Tibial artery (tissue), 4 donors: ENCODE data around the gene CRLF3.

Experiments
- DNase-seq, 2 donors: peaks; one replicate each; pipeline ENCODE4 v3.0.0-alpha.2; 2019
- H3K27ac ChIP-seq, 2 donors: fragments of 200-600 bp; sonication (generic) in 1 of 2; 1 replicate in 1 of 2; 2 replicates in 1 of 2; pipeline ENCODE4 v1.5.1; 2018 to 2019; ENCODE audit warnings: mild to moderate bottlenecking in 1 of 2
- H3K27me3 ChIP-seq, 2 donors: fragments of 200-600 bp; sonication (generic) in 1 of 2; one replicate each; pipeline versions ENCODE4 v1.5.1 to v1.6.0; 2016 to 2019
- H3K36me3 ChIP-seq, 3 donors: fragments of 200-600 bp; sonication (generic) in 2 of 3; one replicate each; pipeline ENCODE4 v1.5.1; 2016 to 2019; ENCODE audit warnings: mild to moderate bottlenecking in 2 of 3
- H3K4me1 ChIP-seq, 4 donors: fragments of 200-600 bp; sonication (generic) in 2 of 4; 1 replicate in 3 of 4; 2 replicates in 1 of 4; pipeline ENCODE4 v1.5.1; 2016 to 2019
- H3K4me3 ChIP-seq, 2 donors: fragments of 200-600 bp; sonication (generic) in 1 of 2; 1 replicate in 1 of 2; 2 replicates in 1 of 2; pipeline ENCODE4 v1.5.1; 2018 to 2019; ENCODE audit warnings: mild to moderate bottlenecking in 2 of 2
- H3K9me3 ChIP-seq, 3 donors: fragments of 200-600 bp; sonication (generic) in 1 of 3; one replicate each; pipeline ENCODE4 v1.5.1; 2016 to 2019
- intact Hi-C: fragments of 100-400 bp; cut with DNase I; formaldehyde crosslinking; loops from one replicate; pipeline ENCODE4 v1.15.0; 2023; ENCODE audit warnings: low total_unique reads
- TF ChIP-seq, protein P1 (sequence below), 2 experiments: fragments of 200-600 bp in 1 of 2; fragments of 450-650 bp in 1 of 2; IDR thresholded peaks; one replicate each; pipeline ENCODE4 v1.5.1; 2017 to 2019; ENCODE audit warnings: antibody characterized with exemption in 2 of 2, mild to moderate bottlenecking in 1 of 2, moderate library complexity in 1 of 2

The CRLF3 gene

DNA sequence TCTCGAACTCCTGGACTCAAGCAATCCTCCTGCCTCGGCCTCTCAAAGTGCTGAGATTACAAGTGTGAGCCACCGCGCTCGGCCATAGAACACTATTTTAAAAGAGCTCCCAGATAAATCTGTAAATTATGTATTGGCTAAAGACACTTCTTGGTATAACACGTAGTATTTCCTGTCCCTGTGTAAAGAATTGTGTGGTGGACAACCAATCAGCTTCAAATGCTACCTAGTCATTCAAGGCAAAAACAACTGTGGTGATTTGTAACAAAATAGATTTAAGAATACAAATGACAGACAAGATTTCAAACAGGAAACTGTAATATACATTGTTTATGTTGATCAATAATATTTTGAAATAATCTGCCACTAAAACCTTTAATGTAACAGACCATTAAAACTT is 14.6 kb downstream of the CRLF3 start:
- H3K4me3 ChIP-seq, result no peak overlapping the region
- H3K27ac ChIP-seq, result no peak overlapping the region
- H3K9me3 ChIP-seq, result no peaks in the 10 kb centered on the region
- peaks cover 0 to 18% (median 0%) of the 10 kb centered on the region in 3 donors for H3K36me3 ChIP-seq
- H3K4me1 ChIP-seq, result peaks cover 0 to 10% (median 0%) of the 10 kb centered on the region in 4 donors
- TF ChIP-seq, protein P1, sequence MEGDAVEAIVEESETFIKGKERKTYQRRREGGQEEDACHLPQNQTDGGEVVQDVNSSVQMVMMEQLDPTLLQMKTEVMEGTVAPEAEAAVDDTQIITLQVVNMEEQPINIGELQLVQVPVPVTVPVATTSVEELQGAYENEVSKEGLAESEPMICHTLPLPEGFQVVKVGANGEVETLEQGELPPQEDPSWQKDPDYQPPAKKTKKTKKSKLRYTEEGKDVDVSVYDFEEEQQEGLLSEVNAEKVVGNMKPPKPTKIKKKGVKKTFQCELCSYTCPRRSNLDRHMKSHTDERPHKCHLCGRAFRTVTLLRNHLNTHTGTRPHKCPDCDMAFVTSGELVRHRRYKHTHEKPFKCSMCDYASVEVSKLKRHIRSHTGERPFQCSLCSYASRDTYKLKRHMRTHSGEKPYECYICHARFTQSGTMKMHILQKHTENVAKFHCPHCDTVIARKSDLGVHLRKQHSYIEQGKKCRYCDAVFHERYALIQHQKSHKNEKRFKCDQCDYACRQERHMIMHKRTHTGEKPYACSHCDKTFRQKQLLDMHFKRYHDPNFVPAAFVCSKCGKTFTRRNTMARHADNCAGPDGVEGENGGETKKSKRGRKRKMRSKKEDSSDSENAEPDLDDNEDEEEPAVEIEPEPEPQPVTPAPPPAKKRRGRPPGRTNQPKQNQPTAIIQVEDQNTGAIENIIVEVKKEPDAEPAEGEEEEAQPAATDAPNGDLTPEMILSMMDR (IDR thresholded peaks at IDR 0.05), result no peak
- intact Hi-C loops, result no loop called here
- no peaks in the 10 kb centered on the region for H3K27me3 ChIP-seq
- no peak for DNase-seq

DNA sequence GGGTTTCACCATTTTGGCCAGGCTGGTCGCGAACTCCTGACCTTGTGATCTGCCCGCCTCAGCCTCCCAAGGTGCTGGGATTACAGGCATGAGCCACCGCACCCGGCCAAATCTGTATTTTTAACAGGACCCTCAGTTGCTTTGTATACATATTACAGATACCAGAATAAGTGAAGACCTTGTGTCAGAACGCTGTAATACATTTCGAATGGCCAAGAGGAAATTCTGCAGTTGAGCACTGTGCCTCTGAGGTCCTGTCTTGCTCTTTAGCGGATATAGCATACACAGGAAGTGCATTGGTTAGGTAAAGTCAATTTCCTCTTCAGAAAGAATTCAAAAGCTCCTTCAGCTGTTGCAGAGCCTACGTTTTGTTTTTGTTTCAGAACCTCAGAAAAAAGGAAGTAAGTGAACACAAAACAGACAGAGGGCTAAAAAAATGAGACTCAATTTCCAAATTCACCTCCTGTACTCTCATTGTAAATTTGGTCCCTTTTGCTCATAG is 15.7 kb downstream of the CRLF3 start:
- peaks cover 0 to 10% (median 0%) of the 10 kb centered on the region in 4 donors for H3K4me1 ChIP-seq
- intact Hi-C loops, result no loop called here
- TF ChIP-seq, protein P1 (IDR thresholded peaks at IDR 0.05), result no peak
- H3K9me3 ChIP-seq, result no peaks in the 10 kb centered on the region
- H3K4me3 ChIP-seq, result no peak overlapping the region
- no peaks in the 10 kb centered on the region for H3K27me3 ChIP-seq
- no peak overlapping the region for H3K27ac ChIP-seq
- DNase-seq, result no peak
- H3K36me3 ChIP-seq, result peaks cover 0 to 18% (median 2%) of the 10 kb centered on the region in 3 donors

GRCh38 chr17:30807896-30808295 is 16.6 kb downstream of the CRLF3 start:
- peaks cover 0 to 9% (median 0%) of the 10 kb centered on the region in 4 donors for H3K4me1 ChIP-seq
- no peaks in the 10 kb centered on the region for H3K9me3 ChIP-seq
- intact Hi-C loops, result no loop called here
- TF ChIP-seq, protein P1 (IDR thresholded peaks at IDR 0.05), result no peak
- no peak for DNase-seq
- no peak overlapping the region for H3K4me3 ChIP-seq
- H3K27ac ChIP-seq, result no peak overlapping the region
- H3K27me3 ChIP-seq, result no peaks in the 10 kb centered on the region
- H3K36me3 ChIP-seq, result peaks cover 9 to 27% (median 9%) of the 10 kb centered on the region in 3 donors

GRCh38 chr17:30805944-30806456 is 18.5 kb downstream of the CRLF3 start:
- Histone ChIP-seq H3K9me3 (no peaks in the 10 kb centered on the region), H3K4me1 (no peaks in the 10 kb centered on the region), H3K36me3 (peaks cover 26 to 46% (median 28%) of the 10 kb centered on the region in 3 donors), H3K27ac (no peak overlapping the region), H3K4me3 (no peak overlapping the region), H3K27me3 (no peaks in the 10 kb centered on the region)
- intact Hi-C loops, result no loop called here
- DNase-seq, result no peak
- TF ChIP-seq, protein P1 (IDR thresholded peaks at IDR 0.05), result no peak

GRCh38 chr17:30801671-30802070 is 22.8 kb downstream of the CRLF3 start:
- no peak overlapping the region for H3K4me3 ChIP-seq
- H3K9me3 ChIP-seq, result no peaks in the 10 kb centered on the region
- TF ChIP-seq, protein P1 (IDR thresholded peaks at IDR 0.05), result no peak
- H3K4me1 ChIP-seq, result no peaks in the 10 kb centered on the region
- H3K27me3 ChIP-seq, result no peaks in the 10 kb centered on the region
- no peak overlapping the region for H3K27ac ChIP-seq
- intact Hi-C loops, result no loop called here
- peaks cover 37 to 62% (median 42%) of the 10 kb centered on the region in 3 donors for H3K36me3 ChIP-seq
- DNase-seq, result no peak
